GM19397 (cell line): ENCODE data around the gene CHRM1.
"Not testable (repeated sequence)": the region's sequence is repeated elsewhere in the genome, so short reads cannot be mapped to it uniquely, and the experiment has no call there.

Source experiments
- ATAC-seq: cut with Tn5 transposase; IDR thresholded peaks from one replicate; pipeline ENCODE4 v1.9.1; 2021; ENCODE audit warnings: mild to moderate bottlenecking, moderate library complexity; ENCODE audit not compliant: unreplicated experiment

CHRM1 gene

GRCh38 chr11:62879235-62879978, 41.8 kb downstream of the CHRM1 start:
- no peak for ATAC-seq

GRCh38 chr11:62876712-62877111, 44.5 kb downstream of the CHRM1 start:
- ATAC-seq = no peak

- no peak for ATAC-seq
These were observed 45.3 kb downstream of the CHRM1 start for GRCh38 chr11:62875698-62876478.

GRCh38 chr11:62874851-62875250, 46.3 kb downstream of the CHRM1 start:
- no peak for ATAC-seq

GRCh38 chr11:62865635-62866034, 55.5 kb downstream of the CHRM1 start:
- ATAC-seq = no peak

GRCh38 chr11:62863687-62864335, 57.4 kb downstream of the CHRM1 start:
- no peak for ATAC-seq

GRCh38 chr11:62861564-62862192, 59.5 kb downstream of the CHRM1 start:
- not testable (repeated sequence) for ATAC-seq

- no peak for ATAC-seq
These were observed 60.2 kb downstream of the CHRM1 start for GRCh38 chr11:62860835-62861563.

- ATAC-seq = not testable (repeated sequence)
These were observed 61.9 kb downstream of the CHRM1 start for GRCh38 chr11:62859281-62859703.
